ENCODE measurements around the gene ZNF610. TPM values are rescaled to one million over a fixed set of nuclear protein-coding genes. Genes with fewer than 3 reads are reported as not detected.

ZNF610 gene
- total RNA-seq, 1 donor, result 3.3 TPM

- no peak overlapping the region for H3K27ac ChIP-seq (ENCODE audit: low read depth, low read length)
- peaks cover 5% of the 10 kb centered on the region for H3K9me3 ChIP-seq (ENCODE audit: low read depth, low read length)
- no peaks in the 10 kb centered on the region for H3K4me1 ChIP-seq (ENCODE audit: insufficient read depth, low read length)
- no peak overlapping the region for H3K4me3 ChIP-seq (ENCODE audit: insufficient read depth, low read length)
- H4K20me1 ChIP-seq (ENCODE audit: insufficient read depth, low read length), result no peaks in the 10 kb centered on the region
- DNase-seq (ENCODE audit: insufficient read length, low spot score, missing footprints), result no peak
- no peaks in the 10 kb centered on the region for H3K79me2 ChIP-seq (ENCODE audit: insufficient read depth, low read length)
- H2AFZ ChIP-seq (ENCODE audit: low read length), result no peak overlapping the region
- H3K4me2 ChIP-seq (ENCODE audit: insufficient read depth, low read length), result no peak overlapping the region
- H3K27me3 ChIP-seq (ENCODE audit: insufficient read depth, low read length), result no peaks in the 10 kb centered on the region
- no peak for TF ChIP-seq CTCF (IDR thresholded peaks at IDR 0.05; ENCODE audit: extremely low read depth, low read depth, low read length)
- peaks cover 33% of the 10 kb centered on the region for H3K36me3 ChIP-seq (ENCODE audit: insufficient read depth, low read length)
These were observed 15.5 kb downstream of the ZNF610 start for GRCh38 chr19:52351512-52351911.

- Histone ChIP-seq H3K4me3 (ENCODE audit: insufficient read depth, low read length) (no peak overlapping the region), H3K27me3 (ENCODE audit: insufficient read depth, low read length) (no peaks in the 10 kb centered on the region), H2AFZ (ENCODE audit: low read length) (no peak overlapping the region), H3K79me2 (ENCODE audit: insufficient read depth, low read length) (peaks cover 12% of the 10 kb centered on the region), H3K9me3 (ENCODE audit: low read depth, low read length) (peaks cover 19% of the 10 kb centered on the region), H4K20me1 (ENCODE audit: insufficient read depth, low read length) (no peaks in the 10 kb centered on the region), H3K36me3 (ENCODE audit: insufficient read depth, low read length) (peaks cover 10% of the 10 kb centered on the region), H3K27ac (ENCODE audit: low read depth, low read length) (no peak overlapping the region), H3K4me2 (ENCODE audit: insufficient read depth, low read length) (no peak overlapping the region), H3K4me1 (ENCODE audit: insufficient read depth, low read length) (no peaks in the 10 kb centered on the region)
- DNase-seq (ENCODE audit: insufficient read length, low spot score, missing footprints), result no peak
- TF ChIP-seq CTCF (IDR thresholded peaks at IDR 0.05; ENCODE audit: extremely low read depth, low read depth, low read length), result no peak
These were observed 30.4 kb downstream of the ZNF610 start for GRCh38 chr19:52366414-52366824.

- Histone ChIP-seq H2AFZ (ENCODE audit: low read length) (peak within 1 kb of the TSS; percentile 93), H3K4me2 (ENCODE audit: insufficient read depth, low read length) (peak within 1 kb of the TSS; percentile 82), H3K79me2 (ENCODE audit: insufficient read depth, low read length) (peaks cover 16% of the 10 kb centered on the region), H3K36me3 (ENCODE audit: insufficient read depth, low read length) (peaks cover 25% of the 10 kb centered on the region), H3K4me3 (ENCODE audit: insufficient read depth, low read length) (peak within 1 kb of the TSS; percentile 93), H3K27me3 (ENCODE audit: insufficient read depth, low read length) (no peaks in the 10 kb centered on the region), H3K4me1 (ENCODE audit: insufficient read depth, low read length) (no peaks in the 10 kb centered on the region), H3K9me3 (ENCODE audit: low read depth, low read length) (peaks cover 19% of the 10 kb centered on the region), H4K20me1 (ENCODE audit: insufficient read depth, low read length) (no peaks in the 10 kb centered on the region), H3K27ac (ENCODE audit: low read depth, low read length) (peak within 1 kb of the TSS; percentile 99)
- TF ChIP-seq CTCF (IDR thresholded peaks at IDR 0.05; ENCODE audit: extremely low read depth, low read depth, low read length), result no peak
- peak; percentile 97 for DNase-seq (ENCODE audit: insufficient read length, low spot score, missing footprints)
These were observed 33.7 kb downstream of the ZNF610 start, which contains the start of gene ZNF880 for GRCh38 chr19:52369559-52370340. TSS of gene ZNF880 (plus strand) at chr19:52369923. CDS start at chr19:52369966, 43 bp downstream.

- Histone ChIP-seq H4K20me1 (ENCODE audit: insufficient read depth, low read length) (no peaks in the 10 kb centered on the region), H3K4me2 (ENCODE audit: insufficient read depth, low read length) (peak overlapping the region; percentile 82), H3K27ac (ENCODE audit: low read depth, low read length) (peak overlapping the region; percentile 99), H3K4me1 (ENCODE audit: insufficient read depth, low read length) (no peaks in the 10 kb centered on the region), H3K9me3 (ENCODE audit: low read depth, low read length) (peaks cover 16% of the 10 kb centered on the region), H3K4me3 (ENCODE audit: insufficient read depth, low read length) (peak overlapping the region; percentile 93), H3K79me2 (ENCODE audit: insufficient read depth, low read length) (peaks cover 16% of the 10 kb centered on the region), H2AFZ (ENCODE audit: low read length) (peak overlapping the region; percentile 93), H3K27me3 (ENCODE audit: insufficient read depth, low read length) (no peaks in the 10 kb centered on the region), H3K36me3 (ENCODE audit: insufficient read depth, low read length) (peaks cover 27% of the 10 kb centered on the region)
- DNase-seq (ENCODE audit: insufficient read length, low spot score, missing footprints), result no peak
- TF ChIP-seq CTCF (IDR thresholded peaks at IDR 0.05; ENCODE audit: extremely low read depth, low read depth, low read length), result no peak
These were observed 34.3 kb downstream of the ZNF610 start for GRCh38 chr19:52370341-52370710.

Measured in osteoblast (primary cell).